Endothelial cell (in vitro differentiated cells): ENCODE results near the gene ZNF107. TPM values are rescaled to one million over a fixed set of nuclear protein-coding genes. Genes with fewer than 3 reads are reported as not detected.

Source experiments
- DNase-seq: peaks from one replicate; pipeline ENCODE4 v3.0.0; 2021; ENCODE audit warnings: low spot score
- H3K27ac Mint-ChIP-seq: one replicate; pipeline ENCODE4 v1.8.0; 2021; ENCODE audit warnings: mixed read lengths, inconsistent platforms; ENCODE audit not compliant: unreplicated experiment
- H3K27me3 Mint-ChIP-seq: one replicate; pipeline ENCODE4 v1.8.0; 2021; ENCODE audit warnings: mild to moderate bottlenecking, moderate library complexity, mixed read lengths, inconsistent platforms; ENCODE audit not compliant: unreplicated experiment
- H3K36me3 Mint-ChIP-seq: one replicate; pipeline ENCODE4 v1.8.0; 2021; ENCODE audit warnings: mild to moderate bottlenecking, low read depth, mixed read lengths, inconsistent platforms; ENCODE audit not compliant: unreplicated experiment
- H3K4me1 Mint-ChIP-seq: one replicate; pipeline ENCODE4 v1.8.0; 2021; ENCODE audit warnings: mild to moderate bottlenecking, mixed read lengths, inconsistent platforms; ENCODE audit not compliant: unreplicated experiment
- H3K4me3 Mint-ChIP-seq: one replicate; pipeline ENCODE4 v1.8.0; 2021; ENCODE audit warnings: mild to moderate bottlenecking, mixed read lengths, inconsistent platforms; ENCODE audit not compliant: unreplicated experiment
- H3K9me3 Mint-ChIP-seq: one replicate; pipeline ENCODE4 v1.8.0; 2021; ENCODE audit warnings: mixed read lengths, inconsistent platforms; ENCODE audit not compliant: unreplicated experiment
- total RNA-seq: library from RNA; stranded (reverse); fragmentation: NEBNext Ultra II Directional; extraction: Animal tissue kit (Norgen Biotek cat#: 25700); gene quantifications from one replicate; pipeline ENCODE4 v1.2.1, GENCODE V29; 2021; ENCODE audit not compliant: unreplicated experiment
- TF ChIP-seq, protein P1 (sequence below): fragments of 200-600 bp; sonication (generic); IDR thresholded peaks from one replicate; pipeline ENCODE4 v1.5.0; 2021; ENCODE audit warnings: antibody characterized with exemption; ENCODE audit not compliant: unreplicated experiment

Gene ZNF107
- total RNA-seq, 1 donor from 2014 or later, result 10.4 TPM

GRCh38 chr7:64642046-64642445, 23.9 kb upstream of the ZNF107 start:
- no peak overlapping the region for H3K27ac Mint-ChIP-seq
- TF ChIP-seq, protein P1, sequence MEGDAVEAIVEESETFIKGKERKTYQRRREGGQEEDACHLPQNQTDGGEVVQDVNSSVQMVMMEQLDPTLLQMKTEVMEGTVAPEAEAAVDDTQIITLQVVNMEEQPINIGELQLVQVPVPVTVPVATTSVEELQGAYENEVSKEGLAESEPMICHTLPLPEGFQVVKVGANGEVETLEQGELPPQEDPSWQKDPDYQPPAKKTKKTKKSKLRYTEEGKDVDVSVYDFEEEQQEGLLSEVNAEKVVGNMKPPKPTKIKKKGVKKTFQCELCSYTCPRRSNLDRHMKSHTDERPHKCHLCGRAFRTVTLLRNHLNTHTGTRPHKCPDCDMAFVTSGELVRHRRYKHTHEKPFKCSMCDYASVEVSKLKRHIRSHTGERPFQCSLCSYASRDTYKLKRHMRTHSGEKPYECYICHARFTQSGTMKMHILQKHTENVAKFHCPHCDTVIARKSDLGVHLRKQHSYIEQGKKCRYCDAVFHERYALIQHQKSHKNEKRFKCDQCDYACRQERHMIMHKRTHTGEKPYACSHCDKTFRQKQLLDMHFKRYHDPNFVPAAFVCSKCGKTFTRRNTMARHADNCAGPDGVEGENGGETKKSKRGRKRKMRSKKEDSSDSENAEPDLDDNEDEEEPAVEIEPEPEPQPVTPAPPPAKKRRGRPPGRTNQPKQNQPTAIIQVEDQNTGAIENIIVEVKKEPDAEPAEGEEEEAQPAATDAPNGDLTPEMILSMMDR, result no peak
- H3K9me3 Mint-ChIP-seq, result peaks cover 36% of the 10 kb centered on the region
- H3K4me1 Mint-ChIP-seq, result no peaks in the 10 kb centered on the region
- H3K36me3 Mint-ChIP-seq, result no peaks in the 10 kb centered on the region
- peaks cover 4% of the 10 kb centered on the region for H3K27me3 Mint-ChIP-seq
- H3K4me3 Mint-ChIP-seq, result no peak overlapping the region
- no peak for DNase-seq

DNA sequence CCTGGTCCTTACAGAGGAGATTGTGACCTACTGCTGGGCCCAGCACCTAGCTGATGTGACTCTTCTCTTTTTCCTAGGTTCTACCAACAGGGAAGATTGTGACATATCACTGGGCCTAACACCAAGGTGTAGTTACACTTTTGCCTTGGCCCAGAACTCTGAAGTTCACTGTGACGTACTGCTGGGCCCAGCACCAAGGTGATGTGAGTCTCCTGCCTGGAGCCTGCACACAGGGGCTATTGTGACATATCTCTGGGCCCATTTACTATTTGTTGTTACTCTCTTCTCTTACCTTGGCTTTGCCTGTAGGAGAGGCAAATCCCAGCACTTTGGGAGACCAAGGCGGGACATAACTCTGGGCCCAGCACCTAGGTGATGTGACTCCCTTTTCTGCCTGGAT, 23.1 kb upstream of the ZNF107 start:
- H3K4me1 Mint-ChIP-seq, result no peaks in the 10 kb centered on the region
- no peak for DNase-seq
- H3K27me3 Mint-ChIP-seq, result peaks cover 4% of the 10 kb centered on the region
- H3K4me3 Mint-ChIP-seq, result no peak overlapping the region
- H3K36me3 Mint-ChIP-seq, result no peaks in the 10 kb centered on the region
- H3K27ac Mint-ChIP-seq, result no peak overlapping the region
- peaks cover 35% of the 10 kb centered on the region for H3K9me3 Mint-ChIP-seq
- TF ChIP-seq, protein P1, result no peak

GRCh38 chr7:64643566-64643965, 22.4 kb upstream of the ZNF107 start:
- Mint-ChIP-seq H3K27me3 (peaks cover 4% of the 10 kb centered on the region), H3K36me3 (no peaks in the 10 kb centered on the region), H3K4me1 (no peaks in the 10 kb centered on the region), H3K9me3 (peaks cover 31% of the 10 kb centered on the region), H3K27ac (no peak overlapping the region), H3K4me3 (no peak overlapping the region)
- DNase-seq, result no peak
- TF ChIP-seq, protein P1, result no peak

GRCh38 chr7:64651203-64651602, 14.7 kb upstream of the ZNF107 start:
- Mint-ChIP-seq H3K4me1 (no peaks in the 10 kb centered on the region), H3K4me3 (no peak overlapping the region), H3K9me3 (peaks cover 22% of the 10 kb centered on the region), H3K27ac (no peak overlapping the region), H3K36me3 (no peaks in the 10 kb centered on the region), H3K27me3 (no peaks in the 10 kb centered on the region)
- no peak for DNase-seq
- TF ChIP-seq, protein P1, result no peak

DNA sequence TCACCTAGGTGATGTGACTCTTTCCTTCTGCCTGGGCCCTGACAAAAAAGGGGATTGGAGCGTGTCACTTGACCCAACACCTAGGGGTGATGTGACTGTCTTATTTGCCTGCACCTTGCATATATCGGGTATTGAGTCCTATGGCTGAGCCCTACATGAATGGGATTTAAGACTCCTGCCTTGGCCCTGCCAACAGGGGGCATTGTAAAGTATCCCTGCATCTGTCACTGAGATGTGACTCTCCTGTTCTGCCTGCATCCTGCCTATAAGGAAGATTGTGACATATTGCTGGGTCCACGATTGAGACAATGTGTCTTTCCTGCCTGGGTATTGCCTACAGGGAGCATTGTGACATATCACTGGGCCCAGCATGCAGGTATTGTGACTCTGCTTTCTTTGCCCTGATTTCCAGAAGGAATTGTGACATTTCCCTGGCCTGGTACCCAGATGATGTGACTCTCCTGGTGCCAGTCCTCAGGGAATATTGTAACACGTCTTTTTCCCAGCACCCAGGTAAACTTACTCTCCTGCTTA, 14.2 kb upstream of the ZNF107 start:
- no peak for DNase-seq
- TF ChIP-seq, protein P1, result no peak
- Mint-ChIP-seq H3K4me3 (no peak overlapping the region), H3K4me1 (no peaks in the 10 kb centered on the region), H3K27ac (no peak overlapping the region), H3K9me3 (peaks cover 22% of the 10 kb centered on the region), H3K27me3 (no peaks in the 10 kb centered on the region), H3K36me3 (no peaks in the 10 kb centered on the region)
